ENCODE results near the gene MEGF6. TPM values are rescaled to one million over a fixed set of nuclear protein-coding genes. Genes with fewer than 3 reads are reported as not detected.

Gene MEGF6
- total and polyA plus RNA-seq, 2 donors (not counting 1 experiment from before 2014, with no cell fraction given), result 43.2 to 77.3 TPM

DNA sequence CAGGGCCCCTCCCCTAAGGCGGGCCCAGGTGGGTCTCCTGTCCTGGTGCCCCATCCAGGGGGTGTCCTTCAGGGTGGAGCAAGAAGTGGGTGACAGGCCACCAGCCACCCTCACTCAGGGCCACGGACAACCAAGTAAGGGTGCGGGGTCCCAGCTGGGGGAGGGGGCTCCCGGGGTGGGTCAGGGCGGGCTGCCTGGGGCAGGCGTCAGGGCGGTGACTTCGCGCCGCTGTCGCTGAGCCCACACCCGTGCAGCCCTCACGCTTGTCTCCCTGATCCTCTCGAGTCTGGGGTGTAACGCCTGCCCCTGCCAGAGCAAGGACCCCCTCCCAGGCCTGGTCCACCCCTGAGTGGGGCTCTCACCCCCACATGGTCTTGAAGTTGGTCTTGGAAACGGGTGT lies 134.6 kb downstream of the MEGF6 start:
- Histone ChIP-seq H3K79me2 (ENCODE audit: control insufficient read depth, insufficient read depth, low read length) (no peaks in the 10 kb centered on the region), H3K9me3 (ENCODE audit: control extremely low read depth in 1 of 3, control insufficient read depth in 2 of 3, insufficient read depth in 1 of 3, low read length in 2 of 3) (peaks cover 0 to 3% (median 0%) of the 10 kb centered on the region in 3 donors), H2AFZ (ENCODE audit: insufficient read depth, low read depth, low read length, poor library complexity, severe bottlenecking) (no peak overlapping the region), H3K36me3 (replicated peaks in 1 of 2; ENCODE audit: control extremely low read depth in 1 of 2, control insufficient read depth in 1 of 2, extremely low read depth in 1 of 2, insufficient read depth in 2 of 2, low read length in 1 of 2) (no peaks in the 10 kb centered on the region), H3K9ac (ENCODE audit: low read length) (no peak overlapping the region), H3K27ac (ENCODE audit: low read length in 2 of 2) (no peak overlapping the region), H3K27me3 (replicated peaks in 1 of 4; ENCODE audit: control extremely low read depth in 1 of 4, control insufficient read depth in 3 of 4, insufficient read depth in 4 of 4, low read length in 3 of 4) (no peaks in the 10 kb centered on the region), H3K4me3 (ENCODE audit: control extremely low read depth in 1 of 5, extremely low read depth in 1 of 5, insufficient read depth in 1 of 5, low read depth in 2 of 5, low read length in 4 of 5) (no peak overlapping the region), H4K20me1 (ENCODE audit: control insufficient read depth, insufficient read depth, low read length, poor library complexity, severe bottlenecking) (no peaks in the 10 kb centered on the region), H3K4me2 (replicated peaks; ENCODE audit: low read depth, low read length, poor library complexity, severe bottlenecking) (no peak overlapping the region), H3K4me1 (ENCODE audit: control insufficient read depth in 2 of 2, insufficient read depth in 2 of 2, low read length in 2 of 2) (no peaks in the 10 kb centered on the region)
- POLR2A ChIA-PET, result no interaction called here
- CTCF ChIA-PET, result no interaction called here
- Mint-ChIP-seq H3K27ac (no peak overlapping the region), H3K4me3 (no peak overlapping the region), H3K9me3 (ENCODE audit: insufficient read depth) (no peaks in the 10 kb centered on the region), H3K27me3 (no peaks in the 10 kb centered on the region), H3K4me1 (no peaks in the 10 kb centered on the region)
- WGBS (ENCODE audit: insufficient coverage), result 91% methylated on average over 14 of the region's 16 CpGs
- ATAC-seq (ENCODE audit: low read depth) (no peak), DNase-seq (no peak)
- intact Hi-C loops (cut with micrococcal nuclease), result no loop called here
- TF ChIP-seq CTCF (IDR thresholded peaks at IDR 0.05), result no peak
- no peak for TF ChIP-seq EZH2 (IDR thresholded peaks at IDR 0.05; ENCODE audit: borderline replicate concordance, insufficient read depth, low read depth, low read length, poor library complexity, severe bottlenecking)

GRCh38 chr1:3475839-3476573 lies 135.3 kb downstream of the MEGF6 start:
- H3K4me1 ChIP-seq (ENCODE audit: control insufficient read depth in 2 of 2, insufficient read depth in 2 of 2, low read length in 2 of 2), result no peaks in the 10 kb centered on the region
- intact Hi-C loops (cut with micrococcal nuclease), result no loop called here
- H3K27me3 ChIP-seq (replicated peaks in 1 of 4; ENCODE audit: control extremely low read depth in 1 of 4, control insufficient read depth in 3 of 4, insufficient read depth in 4 of 4, low read length in 3 of 4), result no peaks in the 10 kb centered on the region
- no peaks in the 10 kb centered on the region for H3K36me3 ChIP-seq (replicated peaks in 1 of 2; ENCODE audit: control extremely low read depth in 1 of 2, control insufficient read depth in 1 of 2, extremely low read depth in 1 of 2, insufficient read depth in 2 of 2, low read length in 1 of 2)
- peaks cover 0 to 3% (median 0%) of the 10 kb centered on the region in 3 donors for H3K9me3 ChIP-seq (ENCODE audit: control extremely low read depth in 1 of 3, control insufficient read depth in 2 of 3, insufficient read depth in 1 of 3, low read length in 2 of 3)
- H4K20me1 ChIP-seq (ENCODE audit: control insufficient read depth, insufficient read depth, low read length, poor library complexity, severe bottlenecking), result no peaks in the 10 kb centered on the region
- no peak overlapping the region for H2AFZ ChIP-seq (ENCODE audit: insufficient read depth, low read depth, low read length, poor library complexity, severe bottlenecking)
- H3K27ac Mint-ChIP-seq, result no peak overlapping the region
- H3K27ac ChIP-seq (ENCODE audit: low read length in 2 of 2), result no peak overlapping the region
- no peaks in the 10 kb centered on the region for H3K4me1 Mint-ChIP-seq
- ATAC-seq (ENCODE audit: low read depth), result no peak
- H3K4me3 Mint-ChIP-seq, result no peak overlapping the region
- ChIA-PET CTCF (no interaction called here), POLR2A (no interaction called here)
- H3K4me2 ChIP-seq (replicated peaks; ENCODE audit: low read depth, low read length, poor library complexity, severe bottlenecking), result no peak overlapping the region
- 83% methylated on average over 13 of the region's 14 CpGs for WGBS (ENCODE audit: insufficient coverage)
- no peak overlapping the region for H3K4me3 ChIP-seq (ENCODE audit: control extremely low read depth in 1 of 5, extremely low read depth in 1 of 5, insufficient read depth in 1 of 5, low read depth in 2 of 5, low read length in 4 of 5)
- no peak for DNase-seq
- no peaks in the 10 kb centered on the region for H3K79me2 ChIP-seq (ENCODE audit: control insufficient read depth, insufficient read depth, low read length)
- TF ChIP-seq CTCF (IDR thresholded peaks at IDR 0.05) (no peak), EZH2 (IDR thresholded peaks at IDR 0.05; ENCODE audit: borderline replicate concordance, insufficient read depth, low read depth, low read length, poor library complexity, severe bottlenecking) (no peak)
- H3K9ac ChIP-seq (ENCODE audit: low read length), result no peak overlapping the region
- no peaks in the 10 kb centered on the region for H3K27me3 Mint-ChIP-seq
- H3K9me3 Mint-ChIP-seq (ENCODE audit: insufficient read depth), result no peaks in the 10 kb centered on the region
